ENCODE results near the gene TLK1. TPM values are rescaled to one million over a fixed set of nuclear protein-coding genes. Genes with fewer than 3 reads are reported as not detected.

Gene TLK1
- total and polyA plus RNA-seq, 4 donors: 8.5 to 54.4 (median 27.3) TPM

- no peak overlapping the region for H3K4me3 ChIP-seq
- no peaks in the 10 kb centered on the region for H3K27me3 ChIP-seq (ENCODE audit: control insufficient read depth in 3 of 3, insufficient read depth in 3 of 3, low read length in 2 of 3)
- no peaks in the 10 kb centered on the region for H3K9me3 ChIP-seq (ENCODE audit: control insufficient read depth in 4 of 4, insufficient read depth in 3 of 4, low read length in 3 of 4)
- H3K4me1 ChIP-seq (ENCODE audit: control insufficient read depth in 5 of 5, insufficient read depth in 5 of 5, low read length in 5 of 5): no peaks in the 10 kb centered on the region
- H3K36me3 ChIP-seq (ENCODE audit: control insufficient read depth in 4 of 4, insufficient read depth in 4 of 4, low read length in 4 of 4): no peaks in the 10 kb centered on the region
- no peak for ATAC-seq (ENCODE audit: insufficient read depth, low FRiP score)
- no peak for TF ChIP-seq CTCF (IDR thresholded peaks at IDR 0.05; ENCODE audit: control extremely low read depth, extremely low read depth)
- H3K9ac ChIP-seq (ENCODE audit: insufficient read depth in 1 of 2, low read length in 2 of 2): no peak overlapping the region
- DNase-seq: no peak
- 73 to 83% methylated on average over 1 of the region's 1 CpG for WGBS, 2 donors
- no peak overlapping the region for H3K27ac ChIP-seq (ENCODE audit: low read depth in 1 of 2, low read length in 1 of 2)
Measured at GRCh38 chr2:171173087-171173486, 12.4 kb upstream of the TLK1 start.

GRCh38 chr2:171171808-171172207 is 11.1 kb upstream of the TLK1 start:
- WGBS, 2 donors: 96 to 97% methylated on average over 1 of the region's 1 CpG
- Histone ChIP-seq H3K4me1 (ENCODE audit: control insufficient read depth in 5 of 5, insufficient read depth in 5 of 5, low read length in 5 of 5) (peaks cover 0 to 5% (median 0%) of the 10 kb centered on the region in 5 donors), H3K9ac (ENCODE audit: insufficient read depth in 1 of 2, low read length in 2 of 2) (no peak overlapping the region), H3K9me3 (ENCODE audit: control insufficient read depth in 4 of 4, insufficient read depth in 3 of 4, low read length in 3 of 4) (no peaks in the 10 kb centered on the region), H3K27ac (ENCODE audit: low read depth in 1 of 2, low read length in 1 of 2) (no peak overlapping the region), H3K4me3 (no peak overlapping the region), H3K36me3 (ENCODE audit: control insufficient read depth in 4 of 4, insufficient read depth in 4 of 4, low read length in 4 of 4) (no peaks in the 10 kb centered on the region), H3K27me3 (ENCODE audit: control insufficient read depth in 3 of 3, insufficient read depth in 3 of 3, low read length in 2 of 3) (peaks cover 0 to 2% (median 0%) of the 10 kb centered on the region in 3 donors)
- no peak for DNase-seq
- TF ChIP-seq CTCF (IDR thresholded peaks at IDR 0.05; ENCODE audit: control extremely low read depth, extremely low read depth): no peak
- no peak for ATAC-seq (ENCODE audit: insufficient read depth, low FRiP score)

- DNase-seq (no peak), ATAC-seq (ENCODE audit: insufficient read depth, low FRiP score) (no peak)
- H3K9ac ChIP-seq (ENCODE audit: insufficient read depth in 1 of 2, low read length in 2 of 2): no peak overlapping the region
- H3K27ac ChIP-seq (ENCODE audit: low read depth in 1 of 2, low read length in 1 of 2): no peak overlapping the region
- H3K9me3 ChIP-seq (ENCODE audit: control insufficient read depth in 4 of 4, insufficient read depth in 3 of 4, low read length in 3 of 4): no peaks in the 10 kb centered on the region
- H3K36me3 ChIP-seq (ENCODE audit: control insufficient read depth in 4 of 4, insufficient read depth in 4 of 4, low read length in 4 of 4): no peaks in the 10 kb centered on the region
- peaks cover 0 to 9% (median 0%) of the 10 kb centered on the region in 5 donors for H3K4me1 ChIP-seq (ENCODE audit: control insufficient read depth in 5 of 5, insufficient read depth in 5 of 5, low read length in 5 of 5)
- H3K27me3 ChIP-seq (ENCODE audit: control insufficient read depth in 3 of 3, insufficient read depth in 3 of 3, low read length in 2 of 3): peaks cover 0 to 2% (median 0%) of the 10 kb centered on the region in 3 donors
- H3K4me3 ChIP-seq: no peak overlapping the region
- no peak for TF ChIP-seq CTCF (IDR thresholded peaks at IDR 0.05; ENCODE audit: control extremely low read depth, extremely low read depth)
Measured at GRCh38 chr2:171169839-171170238, 9.1 kb upstream of the TLK1 start.

- WGBS, 2 donors: 68 to 86% methylated on average over 2 of the region's 2 CpGs
- no peak overlapping the region for H3K27ac ChIP-seq (ENCODE audit: low read depth in 1 of 2, low read length in 1 of 2)
- no peaks in the 10 kb centered on the region for H3K9me3 ChIP-seq (ENCODE audit: control insufficient read depth in 4 of 4, insufficient read depth in 3 of 4, low read length in 3 of 4)
- peaks cover 0 to 2% (median 0%) of the 10 kb centered on the region in 3 donors for H3K27me3 ChIP-seq (ENCODE audit: control insufficient read depth in 3 of 3, insufficient read depth in 3 of 3, low read length in 2 of 3)
- ATAC-seq (ENCODE audit: insufficient read depth, low FRiP score) (no peak), DNase-seq (no peak)
- TF ChIP-seq CTCF (IDR thresholded peaks at IDR 0.05; ENCODE audit: control extremely low read depth, extremely low read depth): no peak
- H3K4me1 ChIP-seq (ENCODE audit: control insufficient read depth in 5 of 5, insufficient read depth in 5 of 5, low read length in 5 of 5): peaks cover 0 to 9% (median 0%) of the 10 kb centered on the region in 5 donors
- no peaks in the 10 kb centered on the region for H3K36me3 ChIP-seq (ENCODE audit: control insufficient read depth in 4 of 4, insufficient read depth in 4 of 4, low read length in 4 of 4)
- no peak overlapping the region for H3K4me3 ChIP-seq
- H3K9ac ChIP-seq (ENCODE audit: insufficient read depth in 1 of 2, low read length in 2 of 2): no peak overlapping the region
Measured at GRCh38 chr2:171169333-171169732, 8.6 kb upstream of the TLK1 start.

Measured in lung (tissue), 12 donors.